Measurements from ENCODE around the gene CANT1.

DNA sequence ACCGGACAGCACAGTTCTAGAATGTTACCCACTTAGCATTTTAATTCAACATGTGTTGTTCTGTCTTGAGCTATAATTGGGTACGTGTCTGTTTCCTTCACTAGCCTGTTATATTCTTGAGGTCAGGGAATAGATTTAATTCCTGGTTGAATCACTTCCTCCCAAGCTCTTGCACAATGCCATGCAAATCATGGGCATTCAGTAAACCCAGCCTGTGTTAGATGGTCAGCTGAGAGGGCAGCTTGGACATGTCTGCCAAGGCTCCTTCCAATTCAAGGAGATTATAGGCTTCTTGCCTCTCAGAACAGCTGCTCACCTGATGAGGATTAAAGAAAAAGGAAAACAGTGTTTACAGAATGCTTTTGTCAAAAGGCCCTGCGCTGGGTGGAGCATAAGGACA lies 27.0 kb upstream of the CANT1 start:
- TF ChIP-seq EP300 (IDR thresholded peaks at IDR 0.05): no peak
- TF ChIP-seq, protein P1, sequence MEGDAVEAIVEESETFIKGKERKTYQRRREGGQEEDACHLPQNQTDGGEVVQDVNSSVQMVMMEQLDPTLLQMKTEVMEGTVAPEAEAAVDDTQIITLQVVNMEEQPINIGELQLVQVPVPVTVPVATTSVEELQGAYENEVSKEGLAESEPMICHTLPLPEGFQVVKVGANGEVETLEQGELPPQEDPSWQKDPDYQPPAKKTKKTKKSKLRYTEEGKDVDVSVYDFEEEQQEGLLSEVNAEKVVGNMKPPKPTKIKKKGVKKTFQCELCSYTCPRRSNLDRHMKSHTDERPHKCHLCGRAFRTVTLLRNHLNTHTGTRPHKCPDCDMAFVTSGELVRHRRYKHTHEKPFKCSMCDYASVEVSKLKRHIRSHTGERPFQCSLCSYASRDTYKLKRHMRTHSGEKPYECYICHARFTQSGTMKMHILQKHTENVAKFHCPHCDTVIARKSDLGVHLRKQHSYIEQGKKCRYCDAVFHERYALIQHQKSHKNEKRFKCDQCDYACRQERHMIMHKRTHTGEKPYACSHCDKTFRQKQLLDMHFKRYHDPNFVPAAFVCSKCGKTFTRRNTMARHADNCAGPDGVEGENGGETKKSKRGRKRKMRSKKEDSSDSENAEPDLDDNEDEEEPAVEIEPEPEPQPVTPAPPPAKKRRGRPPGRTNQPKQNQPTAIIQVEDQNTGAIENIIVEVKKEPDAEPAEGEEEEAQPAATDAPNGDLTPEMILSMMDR (IDR thresholded peaks at IDR 0.05): no peak

Measured in stomach (tissue), 4 donors.